ENCODE results near the gene CHST10.

Gene CHST10

GRCh38 chr2:100407563-100407962 lies 9.9 kb downstream of the CHST10 start:
- CTCF ChIA-PET: interaction anchor here (0.7 to 1.2 kb wide), 2 partner anchors 15 to 26 kb away, joined by 3 to 5 read pairs; no protein-coding TSS in a partner anchor
- H3K4me3 ChIP-seq (ENCODE audit: low read depth, low read length): no peak overlapping the region
- POLR2A ChIA-PET: no interaction called here
- TF ChIP-seq CTCF (IDR thresholded peaks at IDR 0.05; ENCODE audit: insufficient read depth, low read length, missing control alignments): no peak
- no peak for DNase-seq (ENCODE audit: low read depth, low spot score)

DNA sequence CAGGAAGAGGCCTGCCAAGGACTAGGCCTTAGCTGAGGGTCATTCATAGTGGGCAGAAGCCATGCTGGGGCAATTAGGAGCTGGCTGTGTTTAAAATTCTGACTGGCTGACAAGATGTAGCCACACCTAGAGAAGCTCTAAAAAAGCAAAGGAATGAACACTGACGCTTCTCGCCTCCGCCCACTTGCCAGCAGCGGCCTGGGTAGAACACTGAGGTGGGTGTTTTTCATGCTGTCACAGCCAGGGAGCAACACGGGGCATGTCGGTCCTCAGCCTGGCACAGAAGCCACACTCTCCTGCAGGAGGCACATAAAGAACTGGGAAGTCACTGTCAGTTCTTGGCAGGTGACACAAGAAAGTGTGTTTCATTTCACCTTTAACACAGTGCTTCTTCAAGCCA lies 10.4 kb downstream of the CHST10 start:
- no peak for TF ChIP-seq CTCF (IDR thresholded peaks at IDR 0.05; ENCODE audit: insufficient read depth, low read length, missing control alignments)
- H3K4me3 ChIP-seq (ENCODE audit: low read depth, low read length): no peak overlapping the region
- DNase-seq (ENCODE audit: low read depth, low spot score): no peak
- ChIA-PET POLR2A (no interaction called here), CTCF (interaction anchor here (0.7 to 1.2 kb wide), 3 partner anchors 15 to 26 kb away, joined by 3 to 5 read pairs (median 4); no protein-coding TSS in a partner anchor)

DNA sequence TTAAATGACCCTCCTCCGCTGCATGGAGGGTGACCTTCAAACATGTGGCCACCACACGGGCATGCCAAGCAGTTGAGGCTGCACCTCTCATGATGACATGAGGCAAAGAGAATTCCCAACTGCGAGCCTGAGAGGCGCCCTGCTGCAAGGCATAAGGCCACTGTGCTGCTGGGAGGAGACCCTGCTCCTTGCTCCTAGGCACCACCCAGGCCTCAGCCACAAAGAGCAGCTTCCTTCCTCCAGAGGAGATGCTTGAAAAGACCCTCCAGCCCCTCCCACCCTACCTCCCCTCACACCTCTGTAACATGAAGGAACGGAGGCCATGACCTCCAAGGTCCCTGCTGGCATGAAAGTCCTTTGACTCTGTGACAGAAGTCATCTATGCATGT lies 11.4 kb downstream of the CHST10 start:
- ChIA-PET CTCF (interaction anchor here (0.8 to 0.9 kb wide), 2 partner anchors 25 to 144 kb away, joined by 3 to 4 read pairs; no protein-coding TSS in a partner anchor), POLR2A (no interaction called here)
- no peak for TF ChIP-seq CTCF (IDR thresholded peaks at IDR 0.05; ENCODE audit: insufficient read depth, low read length, missing control alignments)
- no peak for DNase-seq (ENCODE audit: low read depth, low spot score)
- H3K4me3 ChIP-seq (ENCODE audit: low read depth, low read length): no peak overlapping the region

GRCh38 chr2:100405403-100406119 lies 11.9 kb downstream of the CHST10 start:
- TF ChIP-seq CTCF (IDR thresholded peaks at IDR 0.05; ENCODE audit: insufficient read depth, low read length, missing control alignments): no peak
- CTCF ChIA-PET: interaction anchor here (0.9 kb wide), 1 partner anchor 143 kb away, joined by 3 read pairs; no protein-coding TSS in a partner anchor
- POLR2A ChIA-PET: no interaction called here
- DNase-seq (ENCODE audit: low read depth, low spot score): no peak
- no peak overlapping the region for H3K4me3 ChIP-seq (ENCODE audit: low read depth, low read length)

- CTCF ChIA-PET: no interaction called here
- POLR2A ChIA-PET: no interaction called here
- no peak for DNase-seq (ENCODE audit: low read depth, low spot score)
- TF ChIP-seq CTCF (IDR thresholded peaks at IDR 0.05; ENCODE audit: insufficient read depth, low read length, missing control alignments): no peak
- H3K4me3 ChIP-seq (ENCODE audit: low read depth, low read length): no peak overlapping the region
These were observed 13.1 kb downstream of the CHST10 start for GRCh38 chr2:100404411-100404810.

DNA sequence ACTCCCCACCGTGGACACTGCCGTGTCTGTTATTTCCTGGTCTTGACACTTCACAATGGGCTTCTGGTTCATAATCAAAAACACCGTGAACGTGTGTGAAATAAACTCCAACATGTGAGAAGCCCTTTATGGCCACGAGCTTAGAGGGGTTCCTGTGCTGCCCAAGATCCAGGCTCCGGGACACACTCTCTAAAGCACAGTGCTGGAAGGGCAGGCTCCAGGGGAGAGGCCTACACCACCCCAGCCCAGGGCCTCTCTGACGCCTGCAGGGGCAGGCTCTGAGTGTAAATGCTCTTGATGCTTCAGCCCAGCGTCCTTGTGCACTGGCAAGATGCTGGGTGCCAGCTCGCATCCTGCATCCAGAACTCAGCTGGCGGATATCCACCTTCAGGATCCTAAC lies 13.7 kb downstream of the CHST10 start:
- H3K4me3 ChIP-seq (ENCODE audit: low read depth, low read length): no peak overlapping the region
- DNase-seq (ENCODE audit: low read depth, low spot score): no peak
- ChIA-PET CTCF (no interaction called here), POLR2A (no interaction called here)
- no peak for TF ChIP-seq CTCF (IDR thresholded peaks at IDR 0.05; ENCODE audit: insufficient read depth, low read length, missing control alignments)
